ENCODE data around the gene ZNF423. TPM values are rescaled to one million over a fixed set of nuclear protein-coding genes. Genes with fewer than 3 reads are reported as not detected.

The ZNF423 gene
- polyA plus RNA-seq, 4 donors = 0.54 to 10.3 (median 2.9) TPM; not detected in 1

DNA sequence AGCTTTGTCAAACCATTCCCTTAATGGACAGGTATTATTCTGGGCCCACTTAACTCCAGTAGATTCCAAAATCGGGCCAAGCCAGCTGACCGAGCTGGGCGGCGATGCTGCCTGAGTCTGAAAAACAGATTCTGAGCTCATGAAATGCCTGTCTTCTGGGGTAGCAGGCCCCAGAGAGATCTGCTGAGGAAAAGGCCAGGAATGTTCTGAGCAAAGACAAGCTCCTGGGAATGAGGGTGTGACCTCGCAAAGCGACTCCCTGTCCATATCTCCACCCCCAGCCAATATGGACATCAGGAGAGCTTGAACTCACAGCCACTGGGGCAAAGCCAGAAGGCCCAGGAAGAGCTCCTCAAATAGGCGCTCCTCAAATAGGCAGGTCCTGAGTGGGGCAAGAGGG, 23.7 kb downstream of the ZNF423 start:
- WGBS, 3 donors = 80 to 93% (median 91%) methylated on average over 7 of the region's 7 CpGs
- Histone ChIP-seq H3K27me3 (ENCODE audit: control insufficient read depth in 3 of 3, insufficient read depth in 3 of 3, low read length in 3 of 3) (no peaks in the 10 kb centered on the region), H3K9me3 (ENCODE audit: control insufficient read depth in 2 of 2, insufficient read depth in 1 of 2, low read depth in 1 of 2, low read length in 1 of 2) (peaks cover 0 to 3% of the 10 kb centered on the region in 2 donors), H3K4me3 (ENCODE audit: low read depth in 1 of 3, low read length in 3 of 3) (no peak overlapping the region), H3K27ac (ENCODE audit: low read depth in 1 of 3, low read length in 2 of 3) (peak overlapping the region in 1 of 3 donors; percentile 65), H3K4me1 (ENCODE audit: control insufficient read depth in 3 of 3, insufficient read depth in 2 of 3, low read depth in 1 of 3, low read length in 2 of 3) (peaks cover 0 to 36% (median 0%) of the 10 kb centered on the region in 3 donors), H3K36me3 (ENCODE audit: control insufficient read depth in 3 of 3, insufficient read depth in 2 of 3, low read depth in 1 of 3, low read length in 3 of 3) (peaks cover 0 to 11% (median 0%) of the 10 kb centered on the region in 3 donors)
- DNase-seq (no peak), FAIRE-seq (no peak)

DNA sequence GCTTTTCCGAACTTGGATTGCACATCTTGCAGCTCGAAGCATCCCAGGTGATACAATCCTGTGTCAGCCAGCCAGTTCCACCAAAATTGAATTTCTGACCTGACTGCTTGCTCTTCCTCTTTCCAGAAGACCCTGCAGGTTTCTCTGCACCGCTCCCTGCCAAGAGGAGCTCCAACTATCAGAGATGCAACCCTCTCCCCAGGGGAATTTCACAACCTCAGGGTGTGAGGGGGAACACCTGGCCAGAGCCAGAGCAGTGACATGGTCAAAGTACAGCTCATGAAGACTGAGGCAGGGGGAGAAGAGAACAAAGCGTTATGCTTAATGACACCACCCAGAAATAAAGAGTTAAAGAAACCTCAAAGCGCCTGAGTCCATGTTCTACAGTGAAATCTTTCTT, 25.0 kb downstream of the ZNF423 start:
- peaks cover 0 to 30% (median 2%) of the 10 kb centered on the region in 3 donors for H3K4me1 ChIP-seq (ENCODE audit: control insufficient read depth in 3 of 3, insufficient read depth in 2 of 3, low read depth in 1 of 3, low read length in 2 of 3)
- FAIRE-seq = no peak
- H3K9me3 ChIP-seq (ENCODE audit: control insufficient read depth in 2 of 2, insufficient read depth in 1 of 2, low read depth in 1 of 2, low read length in 1 of 2) = peaks cover 0 to 3% of the 10 kb centered on the region in 2 donors
- H3K27me3 ChIP-seq (ENCODE audit: control insufficient read depth in 3 of 3, insufficient read depth in 3 of 3, low read length in 3 of 3) = no peaks in the 10 kb centered on the region
- no peak for DNase-seq
- H3K27ac ChIP-seq (ENCODE audit: low read depth in 1 of 3, low read length in 2 of 3) = no peak overlapping the region
- no peak overlapping the region for H3K4me3 ChIP-seq (ENCODE audit: low read depth in 1 of 3, low read length in 3 of 3)
- H3K36me3 ChIP-seq (ENCODE audit: control insufficient read depth in 3 of 3, insufficient read depth in 2 of 3, low read depth in 1 of 3, low read length in 3 of 3) = peaks cover 0 to 9% (median 0%) of the 10 kb centered on the region in 3 donors
- WGBS, 3 donors = 56 to 81% (median 77%) methylated on average over 5 of the region's 5 CpGs

DNA sequence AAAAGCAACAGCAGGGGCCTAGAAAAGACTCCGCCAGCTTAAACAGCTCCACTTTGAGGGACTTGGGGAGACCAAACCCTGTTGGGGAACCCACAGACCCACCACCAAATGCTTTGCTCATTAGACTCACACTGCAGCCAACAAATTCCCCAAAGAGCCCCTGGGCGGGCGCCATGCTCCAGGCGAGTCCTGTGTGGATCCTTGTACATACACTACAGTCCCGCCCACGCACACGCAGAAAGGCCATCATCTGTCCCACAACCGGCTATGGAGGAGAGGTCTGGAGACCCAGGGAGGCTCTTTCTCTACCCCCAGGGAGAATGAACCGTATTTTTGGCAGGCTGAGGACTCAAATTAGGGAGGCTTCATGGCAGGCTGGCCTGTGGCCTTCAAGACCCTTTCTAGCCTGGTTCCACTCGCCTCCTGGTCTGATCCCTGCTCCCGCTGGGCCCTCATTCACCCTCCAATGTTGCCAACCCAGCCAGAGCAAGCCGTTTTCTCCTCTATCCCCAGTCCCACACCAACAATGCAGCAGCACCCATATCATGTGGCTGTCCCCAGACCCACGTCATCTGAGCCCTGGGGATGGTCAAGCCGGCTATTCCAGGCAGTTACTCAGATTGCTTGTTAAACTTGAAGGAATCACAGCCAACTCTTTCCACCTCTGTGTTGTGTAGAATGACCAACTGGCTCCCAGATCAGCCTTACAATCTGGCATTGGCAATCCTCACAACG, 27.2 kb downstream of the ZNF423 start:
- FAIRE-seq (no peak), DNase-seq (no peak)
- H3K4me3 ChIP-seq (ENCODE audit: low read depth in 1 of 3, low read length in 3 of 3) = no peak overlapping the region
- H3K36me3 ChIP-seq (ENCODE audit: control insufficient read depth in 3 of 3, insufficient read depth in 2 of 3, low read depth in 1 of 3, low read length in 3 of 3) = peaks cover 0 to 7% (median 0%) of the 10 kb centered on the region in 3 donors
- H3K9me3 ChIP-seq (ENCODE audit: control insufficient read depth in 2 of 2, insufficient read depth in 1 of 2, low read depth in 1 of 2, low read length in 1 of 2) = peaks cover 0 to 3% of the 10 kb centered on the region in 2 donors
- WGBS, 3 donors = 78 to 82% (median 79%) methylated on average over 15 of the region's 15 CpGs
- H3K4me1 ChIP-seq (ENCODE audit: control insufficient read depth in 3 of 3, insufficient read depth in 2 of 3, low read depth in 1 of 3, low read length in 2 of 3) = peaks cover 0 to 11% (median 2%) of the 10 kb centered on the region in 3 donors
- H3K27ac ChIP-seq (ENCODE audit: low read depth in 1 of 3, low read length in 2 of 3) = peak overlapping the region in 2 of 3 donors; percentile 22 to 69
- H3K27me3 ChIP-seq (ENCODE audit: control insufficient read depth in 3 of 3, insufficient read depth in 3 of 3, low read length in 3 of 3) = no peaks in the 10 kb centered on the region

DNA sequence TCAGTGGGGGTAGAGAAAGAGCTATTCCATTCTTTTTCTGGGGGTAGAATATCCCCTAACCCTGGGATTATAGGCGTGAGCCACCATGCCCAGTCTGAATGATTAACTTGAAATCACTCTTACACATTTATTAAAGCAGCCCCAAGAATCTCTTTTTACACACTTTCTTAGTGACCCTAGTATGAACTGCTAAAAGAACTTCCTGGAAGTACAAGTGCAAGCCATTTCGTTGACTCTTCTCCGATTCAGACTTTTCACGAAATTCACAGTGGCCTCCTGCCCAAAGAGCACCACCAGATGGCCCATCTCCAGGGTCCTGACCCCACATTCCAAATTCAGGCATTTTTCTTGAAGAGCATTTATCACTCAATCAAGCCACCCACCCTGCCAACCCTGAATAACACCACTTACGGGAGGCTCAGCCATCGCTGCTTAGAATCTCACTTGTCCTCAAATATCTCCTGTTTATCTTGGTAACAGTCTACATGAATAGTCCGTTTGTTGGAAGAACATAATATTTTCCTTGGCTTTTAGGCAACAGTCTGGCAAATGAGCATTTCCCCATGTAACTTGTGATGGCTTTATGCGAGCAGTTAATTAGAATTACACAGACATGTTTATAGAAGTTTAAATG, 28.0 kb downstream of the ZNF423 start:
- no peak for DNase-seq
- Histone ChIP-seq H3K4me1 (ENCODE audit: control insufficient read depth in 3 of 3, insufficient read depth in 2 of 3, low read depth in 1 of 3, low read length in 2 of 3) (peaks cover 0 to 10% (median 2%) of the 10 kb centered on the region in 3 donors), H3K36me3 (ENCODE audit: control insufficient read depth in 3 of 3, insufficient read depth in 2 of 3, low read depth in 1 of 3, low read length in 3 of 3) (peaks cover 0 to 7% (median 0%) of the 10 kb centered on the region in 3 donors), H3K4me3 (ENCODE audit: low read depth in 1 of 3, low read length in 3 of 3) (no peak overlapping the region), H3K9me3 (ENCODE audit: control insufficient read depth in 2 of 2, insufficient read depth in 1 of 2, low read depth in 1 of 2, low read length in 1 of 2) (peaks cover 0 to 3% of the 10 kb centered on the region in 2 donors), H3K27ac (ENCODE audit: low read depth in 1 of 3, low read length in 2 of 3) (peak overlapping the region in 1 of 3 donors; percentile 43), H3K27me3 (ENCODE audit: control insufficient read depth in 3 of 3, insufficient read depth in 3 of 3, low read length in 3 of 3) (no peaks in the 10 kb centered on the region)
- no peak for FAIRE-seq
- 62 to 86% (median 82%) methylated on average over 8 of the region's 8 CpGs for WGBS, 3 donors

DNA sequence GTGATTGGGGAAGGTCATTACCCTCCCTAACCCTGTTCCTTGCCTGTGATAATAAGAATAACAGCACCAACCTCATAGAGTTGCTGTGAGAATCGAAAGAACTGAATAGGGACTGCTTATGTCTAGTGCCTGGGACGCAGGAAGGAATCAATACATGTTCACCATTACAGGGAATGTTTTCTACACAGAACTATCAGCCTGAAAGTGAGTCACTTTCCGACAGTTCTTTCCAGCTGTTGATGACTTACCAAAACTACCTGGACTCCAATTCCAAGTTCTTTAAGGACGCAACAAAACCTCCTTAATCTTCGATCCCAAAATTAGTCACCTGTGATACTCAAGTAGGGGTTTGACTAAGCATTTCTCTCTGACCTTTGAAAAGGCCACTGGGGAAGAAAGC, 29.4 kb downstream of the ZNF423 start:
- WGBS, 3 donors = 69 to 80% (median 73%) methylated on average over 5 of the region's 5 CpGs

DNA sequence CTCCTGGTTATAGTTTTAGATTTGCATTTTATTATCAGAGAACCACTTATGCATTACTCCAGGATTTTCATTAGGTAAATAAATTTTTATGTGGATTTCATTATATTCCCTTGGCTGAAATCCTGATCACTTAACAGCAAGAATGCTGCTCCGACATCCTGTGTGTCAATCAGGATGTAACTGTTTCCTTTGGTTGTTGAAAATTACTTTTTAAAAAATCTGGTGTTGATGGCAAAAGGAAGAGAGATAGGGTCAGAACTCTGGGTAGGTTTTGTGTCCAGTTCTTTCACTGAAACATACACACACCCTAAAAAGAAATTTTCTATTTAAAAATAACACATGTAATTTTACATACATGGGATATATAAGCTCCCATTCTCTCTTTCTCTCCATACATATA, 30.9 kb downstream of the ZNF423 start:
- Histone ChIP-seq H3K4me1 (ENCODE audit: control insufficient read depth in 3 of 3, insufficient read depth in 2 of 3, low read depth in 1 of 3, low read length in 2 of 3) (peaks cover 0 to 3% (median 2%) of the 10 kb centered on the region in 3 donors), H3K36me3 (ENCODE audit: control insufficient read depth in 3 of 3, insufficient read depth in 2 of 3, low read depth in 1 of 3, low read length in 3 of 3) (peaks cover 0 to 5% (median 0%) of the 10 kb centered on the region in 3 donors), H3K27ac (ENCODE audit: low read depth in 1 of 3, low read length in 2 of 3) (no peak overlapping the region), H3K27me3 (ENCODE audit: control insufficient read depth in 3 of 3, insufficient read depth in 3 of 3, low read length in 3 of 3) (no peaks in the 10 kb centered on the region), H3K9me3 (ENCODE audit: control insufficient read depth in 2 of 2, insufficient read depth in 1 of 2, low read depth in 1 of 2, low read length in 1 of 2) (no peaks in the 10 kb centered on the region), H3K4me3 (ENCODE audit: low read depth in 1 of 3, low read length in 3 of 3) (no peak overlapping the region)
- no peak for DNase-seq
- 59 to 71% (median 66%) methylated on average over 1 of the region's 1 CpG for WGBS, 3 donors
- no peak for FAIRE-seq

More for the DNA sequence above, 29.4 kb downstream of the ZNF423 start:
- H3K4me3 ChIP-seq (ENCODE audit: low read depth in 1 of 3, low read length in 3 of 3) = no peak overlapping the region
- FAIRE-seq = no peak
- H3K9me3 ChIP-seq (ENCODE audit: control insufficient read depth in 2 of 2, insufficient read depth in 1 of 2, low read depth in 1 of 2, low read length in 1 of 2) = peaks cover 0 to 3% of the 10 kb centered on the region in 2 donors
- peak overlapping the region in 1 of 3 donors; percentile 39 for H3K27ac ChIP-seq (ENCODE audit: low read depth in 1 of 3, low read length in 2 of 3)
- peaks cover 0 to 3% (median 2%) of the 10 kb centered on the region in 3 donors for H3K4me1 ChIP-seq (ENCODE audit: control insufficient read depth in 3 of 3, insufficient read depth in 2 of 3, low read depth in 1 of 3, low read length in 2 of 3)
- no peaks in the 10 kb centered on the region for H3K27me3 ChIP-seq (ENCODE audit: control insufficient read depth in 3 of 3, insufficient read depth in 3 of 3, low read length in 3 of 3)
- no peak for DNase-seq
- H3K36me3 ChIP-seq (ENCODE audit: control insufficient read depth in 3 of 3, insufficient read depth in 2 of 3, low read depth in 1 of 3, low read length in 3 of 3) = peaks cover 0 to 11% (median 0%) of the 10 kb centered on the region in 3 donors

DNA sequence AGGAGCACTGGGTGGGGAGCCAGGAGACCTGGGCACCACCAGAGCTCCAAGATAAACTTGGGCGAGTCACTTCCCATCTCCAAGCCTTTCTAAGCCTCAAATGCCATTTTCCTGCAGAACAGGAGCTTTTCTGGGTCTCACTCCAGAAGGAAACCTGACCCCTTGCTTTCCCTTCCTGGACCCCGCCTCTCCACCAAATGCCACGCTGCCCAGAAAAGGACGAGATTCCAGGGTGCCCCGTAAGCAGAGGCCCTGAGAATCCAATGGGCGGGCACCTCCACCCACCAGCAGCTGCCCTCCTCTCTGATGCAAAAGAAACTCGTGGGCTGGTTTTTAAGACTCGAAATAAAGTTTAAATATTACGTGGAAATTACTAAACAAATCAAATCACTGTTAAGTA, 31.3 kb downstream of the ZNF423 start:
- no peak for FAIRE-seq
- Histone ChIP-seq H3K27ac (ENCODE audit: low read depth in 1 of 3, low read length in 2 of 3) (peak overlapping the region in 1 of 3 donors; percentile 39), H3K4me1 (ENCODE audit: control insufficient read depth in 3 of 3, insufficient read depth in 2 of 3, low read depth in 1 of 3, low read length in 2 of 3) (peaks cover 0 to 3% (median 2%) of the 10 kb centered on the region in 3 donors), H3K9me3 (ENCODE audit: control insufficient read depth in 2 of 2, insufficient read depth in 1 of 2, low read depth in 1 of 2, low read length in 1 of 2) (no peaks in the 10 kb centered on the region), H3K27me3 (ENCODE audit: control insufficient read depth in 3 of 3, insufficient read depth in 3 of 3, low read length in 3 of 3) (no peaks in the 10 kb centered on the region), H3K36me3 (ENCODE audit: control insufficient read depth in 3 of 3, insufficient read depth in 2 of 3, low read depth in 1 of 3, low read length in 3 of 3) (peaks cover 0 to 5% (median 0%) of the 10 kb centered on the region in 3 donors), H3K4me3 (ENCODE audit: low read depth in 1 of 3, low read length in 3 of 3) (no peak overlapping the region)
- WGBS, 3 donors = 66 to 70% (median 67%) methylated on average over 9 of the region's 9 CpGs
- DNase-seq = no peak

DNA sequence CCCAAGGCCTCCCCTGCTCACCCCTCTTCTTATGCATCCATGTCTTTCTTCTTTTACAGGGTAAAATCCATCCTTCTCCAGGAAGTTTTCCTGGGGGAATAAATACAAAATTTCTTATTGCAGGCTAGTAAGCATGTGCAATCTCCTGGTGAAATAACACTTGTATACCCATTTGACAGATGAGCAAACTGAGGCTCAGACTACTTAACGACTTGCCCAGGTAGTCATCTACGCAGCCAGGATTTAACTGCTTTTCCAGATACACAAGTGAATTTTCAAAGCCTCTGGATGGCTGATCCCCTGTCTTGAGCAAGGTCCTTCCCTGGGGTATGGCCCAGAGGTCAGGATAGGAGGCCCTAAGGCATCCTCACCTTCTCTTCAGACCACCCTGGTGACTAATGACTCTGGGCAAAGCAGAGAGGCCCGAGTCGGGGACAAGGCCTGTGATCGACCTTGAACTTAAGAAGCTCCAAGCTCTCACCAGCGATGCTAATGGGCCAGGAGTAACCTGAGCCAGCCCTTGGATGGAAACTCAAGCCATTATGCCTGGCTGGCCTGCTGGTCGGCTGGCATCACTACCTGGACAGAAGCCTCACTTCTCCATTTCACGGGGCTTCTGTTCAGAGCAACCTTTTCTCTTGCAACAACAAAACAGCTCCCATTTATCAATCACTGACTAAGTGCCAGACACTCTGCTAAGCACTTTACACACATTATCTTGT, 33.1 kb downstream of the ZNF423 start:
- no peak overlapping the region for H3K27ac ChIP-seq (ENCODE audit: low read depth in 1 of 3, low read length in 2 of 3)
- H3K4me1 ChIP-seq (ENCODE audit: control insufficient read depth in 3 of 3, insufficient read depth in 2 of 3, low read depth in 1 of 3, low read length in 2 of 3) = peaks cover 0 to 2% (median 0%) of the 10 kb centered on the region in 3 donors
- H3K36me3 ChIP-seq (ENCODE audit: control insufficient read depth in 3 of 3, insufficient read depth in 2 of 3, low read depth in 1 of 3, low read length in 3 of 3) = peaks cover 0 to 12% (median 0%) of the 10 kb centered on the region in 3 donors
- no peaks in the 10 kb centered on the region for H3K9me3 ChIP-seq (ENCODE audit: control insufficient read depth in 2 of 2, insufficient read depth in 1 of 2, low read depth in 1 of 2, low read length in 1 of 2)
- FAIRE-seq = no peak
- H3K4me3 ChIP-seq (ENCODE audit: low read depth in 1 of 3, low read length in 3 of 3) = no peak overlapping the region
- DNase-seq = no peak
- WGBS, 3 donors = 62 to 71% (median 62%) methylated on average over 8 of the region's 8 CpGs
- no peaks in the 10 kb centered on the region for H3K27me3 ChIP-seq (ENCODE audit: control insufficient read depth in 3 of 3, insufficient read depth in 3 of 3, low read length in 3 of 3)

Data from small intestine (tissue), 7 donors.